Measurements from ENCODE around the gene TUBA4A. TPM values are rescaled to one million over a fixed set of nuclear protein-coding genes. Genes with fewer than 3 reads are reported as not detected.

Gene TUBA4A
- total and polyA plus RNA-seq, 2 of the 4 experiments (the other 2 are of a cell fraction), result 21.9 to 35.6 TPM

- Histone ChIP-seq H3K18ac (ENCODE audit: low read depth, low read length) (no peak overlapping the region), H3K14ac (replicated peaks; ENCODE audit: low read depth, low read length) (peak overlapping the region; percentile 98), H3K27me3 (ENCODE audit: control insufficient read depth, insufficient read depth, low read length) (no peaks in the 10 kb centered on the region), H2BK5ac (ENCODE audit: low read depth, low read length, poor library complexity, severe bottlenecking) (peak overlapping the region; percentile 96), H3K56ac (ENCODE audit: extremely low read depth, insufficient read depth, low read length) (peak overlapping the region; percentile 84), H2BK15ac (ENCODE audit: low read depth, low read length) (no peak overlapping the region), H4K91ac (ENCODE audit: insufficient read depth, low read depth, low read length) (peak overlapping the region; percentile 97), H2AK9ac (replicated peaks; ENCODE audit: low read depth, low read length, poor library complexity) (peak overlapping the region; percentile 99), H3K23ac (ENCODE audit: low read depth, low read length) (peak overlapping the region; percentile 97), H3K9ac (ENCODE audit: low read depth, low read length) (peak overlapping the region; percentile 95), H3K9me3 (ENCODE audit: control insufficient read depth, insufficient read depth, low read length) (no peaks in the 10 kb centered on the region), H3K4me2 (ENCODE audit: low read depth, low read length) (peak overlapping the region; percentile 98), H3K4me1 (ENCODE audit: control insufficient read depth, insufficient read depth, low read length) (peaks cover 27% of the 10 kb centered on the region), H3K4ac (ENCODE audit: low read depth, low read length) (peak overlapping the region; percentile 99), H4K8ac (ENCODE audit: low read depth in 2 of 2, low read length in 2 of 2) (peak overlapping the region; percentile 91 to 94), H2AFZ (replicated peaks; ENCODE audit: low read length, poor library complexity) (peak overlapping the region; percentile 100), H3K4me3 (ENCODE audit: insufficient read depth, low read depth, low read length) (peak overlapping the region; percentile 89), H3K36me3 (ENCODE audit: control insufficient read depth, insufficient read depth, low read length) (peaks cover 21% of the 10 kb centered on the region; the same call in 1 of the 2 replicates), H3K9me1 (ENCODE audit: insufficient read depth, low read length) (peaks cover 41% of the 10 kb centered on the region), H2BK20ac (ENCODE audit: low read depth, low read length) (no peak overlapping the region), H2BK120ac (ENCODE audit: low read depth, low read length) (peak overlapping the region; percentile 38; the same call in 1 of the 2 replicates), H2AK5ac (ENCODE audit: low read depth, low read length) (peak overlapping the region; percentile 92), H4K20me1 (ENCODE audit: insufficient read depth, low read length) (0 out of 2 replicates have a peak, but pooled peaks cover 8% of the 10 kb centered on the region), H3K27ac (ENCODE audit: insufficient read depth, low read length) (peak overlapping the region; percentile 94), H3K79me1 (ENCODE audit: low read depth in 1 of 2, low read length in 2 of 2) (peaks cover 23 to 48% of the 10 kb centered on the region in 2 experiments), H4K5ac (ENCODE audit: low read depth, low read length) (peak overlapping the region; percentile 97)
- 0% methylated on average over 3 of the region's 10 CpGs; no CpG with 5 or more reads in 1 of the 2 experiments for WGBS, 2 experiments (ENCODE audit: extremely low coverage in 2 of 2, insufficient read length in 1 of 2)
- ChIA-PET CTCF (interaction anchor here (3.0 kb wide), 1 partner anchor 49 kb away, joined by 14 read pairs; no protein-coding TSS in a partner anchor), POLR2A (ENCODE audit: unreplicated experiment) (no interaction called here)
- dilution Hi-C loops (cut with HindIII; ENCODE audit: low sequenced_read_pairs, unreplicated experiment), result no loop called here
- DNase-seq (no peak), ATAC-seq (ENCODE audit: low read depth) (no peak)
- intact Hi-C loops (cut with micrococcal nuclease), result no loop called here
- TSS peak; percentile 79 for BruUV-seq (replicated peaks)
- TF ChIP-seq RFX5 (IDR thresholded peaks at IDR 0.05; ENCODE audit: low read depth, low read length) (no peak), POLR2A (IDR thresholded peaks at IDR 0.05; ENCODE audit: low read depth, low read length) (no peak), SMC3 (IDR thresholded peaks at IDR 0.05; ENCODE audit: low read depth, low read length) (no peak), FOS (IDR thresholded peaks at IDR 0.05; ENCODE audit: low read depth, low read length) (no peak), ELK1 (IDR thresholded peaks at IDR 0.05; ENCODE audit: borderline replicate concordance, low read depth, low read length) (no peak), CTCF (conservative IDR thresholded peaks at IDR 0.05; ENCODE audit: low read depth, low read length) (no peak), MXI1 (IDR thresholded peaks at IDR 0.05; ENCODE audit: borderline replicate concordance, low read depth, low read length) (no peak), NFE2L2 (IDR thresholded peaks at IDR 0.05; ENCODE audit: low read depth, low read length) (no peak), CHD1 (IDR thresholded peaks at IDR 0.05; ENCODE audit: low read depth, low read length) (no peak), USF2 (IDR thresholded peaks at IDR 0.05; ENCODE audit: low read depth, low read length) (no peak), MAZ (IDR thresholded peaks at IDR 0.05; ENCODE audit: borderline replicate concordance, low read depth, low read length) (no peak), CEBPB (IDR thresholded peaks at IDR 0.05; ENCODE audit: low read depth, low read length) (no peak), MAFK (IDR thresholded peaks at IDR 0.05; ENCODE audit: low read depth, low read length) (no peak), BHLHE40 (IDR thresholded peaks at IDR 0.05; ENCODE audit: low read depth, low read length) (no peak), RAD21 (IDR thresholded peaks at IDR 0.05; ENCODE audit: low read length) (no peak)
- in situ Hi-C loops (cut with MboI; ENCODE audit: low sequenced_read_pairs), result no loop called here
Observed at GRCh38 chr2:219245899-219246230, 7.9 kb downstream of the TUBA4A start.

All from IMR-90 (cell line).